GM12864 (cell line): ENCODE data around the gene TIMP3.
A peak's percentile ranks its signal among the peaks of the same experiment; 100 is the strongest.
"Not testable (repeated sequence)": the region's sequence is repeated elsewhere in the genome, so short reads cannot be mapped to it uniquely, and the experiment has no call there.

ENCODE experiments used
- DNase-seq: peaks from one replicate; pipeline ENCODE4 v3.0.0-alpha.2; 2011; ENCODE audit warnings: low read depth
- H3K4me3 ChIP-seq: 2 replicates; pipeline ENCODE4 v1.5.1; 2011; ENCODE audit warnings: mild to moderate bottlenecking, low read depth, low read length, control low read depth
- TF ChIP-seq, protein P1 (sequence below): IDR thresholded peaks from 2 replicates; pipeline ENCODE4 v1.5.1; 2011; ENCODE audit warnings: low read depth, mild to moderate bottlenecking, moderate library complexity, low read length, control low read depth, inconsistent platforms; ENCODE audit errors: missing control alignments

The TIMP3 gene

GRCh38 chr22:32801537-32802236 lies at the start of gene TIMP3:
Gene TIMP3, plus strand, starts transcription at chr22:32801705. Its CDS starts 297 bp downstream, at chr22:32802002.
- DNase-seq, result no peak
- no peak within 1 kb of the TSS for H3K4me3 ChIP-seq
- TF ChIP-seq, protein P1, sequence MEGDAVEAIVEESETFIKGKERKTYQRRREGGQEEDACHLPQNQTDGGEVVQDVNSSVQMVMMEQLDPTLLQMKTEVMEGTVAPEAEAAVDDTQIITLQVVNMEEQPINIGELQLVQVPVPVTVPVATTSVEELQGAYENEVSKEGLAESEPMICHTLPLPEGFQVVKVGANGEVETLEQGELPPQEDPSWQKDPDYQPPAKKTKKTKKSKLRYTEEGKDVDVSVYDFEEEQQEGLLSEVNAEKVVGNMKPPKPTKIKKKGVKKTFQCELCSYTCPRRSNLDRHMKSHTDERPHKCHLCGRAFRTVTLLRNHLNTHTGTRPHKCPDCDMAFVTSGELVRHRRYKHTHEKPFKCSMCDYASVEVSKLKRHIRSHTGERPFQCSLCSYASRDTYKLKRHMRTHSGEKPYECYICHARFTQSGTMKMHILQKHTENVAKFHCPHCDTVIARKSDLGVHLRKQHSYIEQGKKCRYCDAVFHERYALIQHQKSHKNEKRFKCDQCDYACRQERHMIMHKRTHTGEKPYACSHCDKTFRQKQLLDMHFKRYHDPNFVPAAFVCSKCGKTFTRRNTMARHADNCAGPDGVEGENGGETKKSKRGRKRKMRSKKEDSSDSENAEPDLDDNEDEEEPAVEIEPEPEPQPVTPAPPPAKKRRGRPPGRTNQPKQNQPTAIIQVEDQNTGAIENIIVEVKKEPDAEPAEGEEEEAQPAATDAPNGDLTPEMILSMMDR, result no peak

DNA sequence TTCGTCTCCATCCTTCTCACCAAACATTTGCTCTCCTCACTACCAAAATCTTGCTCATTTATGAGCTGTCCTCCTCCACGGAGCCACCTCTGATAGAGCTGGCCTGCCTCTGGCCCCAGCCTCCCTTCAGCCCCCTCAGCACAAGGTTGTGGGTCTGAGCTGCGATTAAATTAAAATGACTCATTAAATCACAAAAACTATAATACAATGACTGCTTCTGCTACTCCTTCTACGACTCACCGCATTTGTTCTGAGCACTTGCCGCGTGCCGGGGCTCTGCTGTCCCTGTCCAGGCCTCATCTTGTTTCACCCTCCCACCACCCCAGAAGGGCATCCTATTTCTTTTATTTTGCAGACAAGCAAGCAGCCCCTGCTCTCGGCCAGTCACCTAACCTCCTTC lies 49.2 kb upstream of the TIMP3 start:
- no peak for DNase-seq
- TF ChIP-seq, protein P1, result no peak
- H3K4me3 ChIP-seq, result no peak overlapping the region

DNA sequence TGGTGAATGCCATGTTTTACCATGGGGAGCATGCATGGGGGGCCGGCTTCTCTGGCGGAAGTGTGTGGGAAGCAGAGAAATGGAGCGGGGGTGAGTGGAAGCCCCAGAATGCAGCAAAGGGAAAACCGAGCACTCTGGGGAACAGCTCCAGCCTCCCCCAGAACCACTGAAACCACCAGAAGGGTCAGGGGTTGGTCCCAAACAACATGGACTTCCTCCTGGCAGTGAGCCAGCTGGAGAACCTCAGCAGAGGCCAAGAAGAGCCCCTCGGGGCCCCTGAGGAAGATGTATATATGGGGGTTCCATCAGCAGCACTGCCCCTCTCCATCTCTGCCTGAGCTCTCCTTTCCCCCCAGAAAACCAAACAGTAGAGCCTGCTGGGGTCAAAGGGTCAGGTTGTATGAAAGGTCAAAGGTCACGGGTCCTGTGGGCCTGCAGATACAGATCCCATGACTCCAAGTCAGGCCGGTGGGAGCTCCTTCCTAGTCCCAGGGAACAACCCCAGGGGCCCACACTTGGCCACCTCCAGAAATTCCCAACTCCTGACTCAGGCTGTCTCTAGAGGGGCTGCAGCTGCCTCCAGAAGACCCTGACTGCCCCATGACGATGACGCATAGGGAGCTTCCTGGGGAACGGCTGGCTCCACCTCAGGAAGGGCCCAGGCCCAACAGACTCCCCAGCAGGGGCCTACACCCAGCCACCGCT lies 48.5 kb upstream of the TIMP3 start:
- TF ChIP-seq, protein P1, result no peak
- peak; percentile 8 for DNase-seq
- no peak overlapping the region for H3K4me3 ChIP-seq

- no peak for DNase-seq
- TF ChIP-seq, protein P1, result no peak
- no peak overlapping the region for H3K4me3 ChIP-seq
These were observed 47.9 kb upstream of the TIMP3 start for GRCh38 chr22:32753591-32753990.

DNA sequence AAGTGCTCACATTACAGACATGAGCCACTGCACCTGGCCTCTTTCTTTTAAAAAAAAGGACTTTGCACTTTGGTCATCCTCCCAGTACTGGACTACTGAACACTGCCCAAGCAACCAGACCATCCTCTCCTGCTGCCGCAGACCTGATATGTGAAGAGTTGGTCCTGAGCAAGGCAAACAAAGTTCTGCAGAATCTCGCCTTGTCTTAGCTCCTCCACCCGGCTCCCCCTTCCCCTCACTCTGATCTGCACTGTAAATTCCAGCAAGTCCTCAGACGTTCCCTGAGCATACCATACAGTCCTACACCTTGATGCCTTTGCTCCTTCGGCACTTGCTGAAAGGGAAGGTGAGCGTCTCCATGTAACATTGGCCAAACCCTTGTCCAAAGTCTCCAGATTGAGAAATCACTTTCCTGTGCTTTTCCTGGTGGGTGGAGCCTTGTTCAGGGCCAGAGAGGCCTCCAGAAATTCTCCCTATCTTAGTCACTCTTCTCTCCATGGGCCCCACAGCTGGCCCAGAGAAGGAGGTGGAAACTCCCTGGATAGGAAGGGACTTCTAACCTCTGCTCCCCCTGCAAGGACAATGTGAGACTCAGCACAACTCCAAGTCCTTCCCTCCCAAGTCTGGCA lies 47.0 kb upstream of the TIMP3 start:
- H3K4me3 ChIP-seq, result no peak overlapping the region
- DNase-seq, result no peak
- TF ChIP-seq, protein P1, result no peak

GRCh38 chr22:32757086-32757762 lies 44.3 kb upstream of the TIMP3 start:
- not testable (repeated sequence) for DNase-seq, H3K4me3 ChIP-seq

GRCh38 chr22:32758866-32759385 lies 42.6 kb upstream of the TIMP3 start:
- TF ChIP-seq, protein P1, result no peak
- DNase-seq, result no peak
- H3K4me3 ChIP-seq, result no peak overlapping the region
